IPS-18c (cell line): ENCODE measurements around the gene PTPN20.

ENCODE experiments used
- H3K4me3 ChIP-seq: 2 replicates; pipeline ENCODE4 v1.7.0; 2013; ENCODE audit warnings: low read depth, mild to moderate bottlenecking, low read length, moderate library complexity; ENCODE audit not compliant: insufficient read depth
- H3K9me3 ChIP-seq: one replicate; pipeline ENCODE4 v1.6.1; 2013; ENCODE audit warnings: mild to moderate bottlenecking, low read length, moderate library complexity; ENCODE audit not compliant: control insufficient read depth, insufficient read depth

PTPN20 gene

GRCh38 chr10:47012214-47012613 lies 101.0 kb downstream of the PTPN20 start:
- Histone ChIP-seq H3K9me3 (no peaks in the 10 kb centered on the region), H3K4me3 (no peak overlapping the region)

- no peak overlapping the region for H3K4me3 ChIP-seq
- H3K9me3 ChIP-seq, result no peaks in the 10 kb centered on the region
These were observed 102.4 kb downstream of the PTPN20 start for GRCh38 chr10:47013507-47014154.

- no peak overlapping the region for H3K4me3 ChIP-seq
- H3K9me3 ChIP-seq, result no peaks in the 10 kb centered on the region
These were observed 104.2 kb downstream of the PTPN20 start for GRCh38 chr10:47015404-47015803.

- Histone ChIP-seq H3K9me3 (no peaks in the 10 kb centered on the region), H3K4me3 (no peak overlapping the region)
These were observed 105.3 kb downstream of the PTPN20 start for GRCh38 chr10:47016564-47016963.

- Histone ChIP-seq H3K4me3 (no peak overlapping the region), H3K9me3 (no peaks in the 10 kb centered on the region)
These were observed 107.0 kb downstream of the PTPN20 start for GRCh38 chr10:47018026-47018735.

GRCh38 chr10:47019155-47020145 lies 108.2 kb downstream of the PTPN20 start:
- H3K4me3 ChIP-seq, result no peak overlapping the region

GRCh38 chr10:47020471-47020870 lies 109.2 kb downstream of the PTPN20 start:
- no peaks in the 10 kb centered on the region for H3K9me3 ChIP-seq
- no peak overlapping the region for H3K4me3 ChIP-seq

More at GRCh38 chr10:47019155-47020145, 108.2 kb downstream of the PTPN20 start:
- H3K9me3 ChIP-seq, result no peaks in the 10 kb centered on the region

- no peaks in the 10 kb centered on the region for H3K9me3 ChIP-seq
- no peak overlapping the region for H3K4me3 ChIP-seq
These were observed 110.6 kb downstream of the PTPN20 start for GRCh38 chr10:47021850-47022249.

GRCh38 chr10:47022311-47023131 lies 111.3 kb downstream of the PTPN20 start:
- Histone ChIP-seq H3K4me3 (no peak overlapping the region), H3K9me3 (no peaks in the 10 kb centered on the region)

- no peaks in the 10 kb centered on the region for H3K9me3 ChIP-seq
- H3K4me3 ChIP-seq, result no peak overlapping the region
These were observed 112.2 kb downstream of the PTPN20 start for GRCh38 chr10:47023237-47024045.

- no peaks in the 10 kb centered on the region for H3K9me3 ChIP-seq
- no peak overlapping the region for H3K4me3 ChIP-seq
These were observed 112.8 kb downstream of the PTPN20 start for GRCh38 chr10:47024046-47024322.

- H3K4me3 ChIP-seq, result no peak overlapping the region
- no peaks in the 10 kb centered on the region for H3K9me3 ChIP-seq
These were observed 113.4 kb downstream of the PTPN20 start for GRCh38 chr10:47024399-47025252.

GRCh38 chr10:47025253-47025539 lies 114.0 kb downstream of the PTPN20 start:
- H3K4me3 ChIP-seq, result no peak overlapping the region
- peaks cover 2% of the 10 kb centered on the region for H3K9me3 ChIP-seq

GRCh38 chr10:47025540-47026300 lies 114.5 kb downstream of the PTPN20 start:
- H3K9me3 ChIP-seq, result peaks cover 2% of the 10 kb centered on the region
- H3K4me3 ChIP-seq, result no peak overlapping the region
